ENCODE results near the gene CLASRP.

DNA sequence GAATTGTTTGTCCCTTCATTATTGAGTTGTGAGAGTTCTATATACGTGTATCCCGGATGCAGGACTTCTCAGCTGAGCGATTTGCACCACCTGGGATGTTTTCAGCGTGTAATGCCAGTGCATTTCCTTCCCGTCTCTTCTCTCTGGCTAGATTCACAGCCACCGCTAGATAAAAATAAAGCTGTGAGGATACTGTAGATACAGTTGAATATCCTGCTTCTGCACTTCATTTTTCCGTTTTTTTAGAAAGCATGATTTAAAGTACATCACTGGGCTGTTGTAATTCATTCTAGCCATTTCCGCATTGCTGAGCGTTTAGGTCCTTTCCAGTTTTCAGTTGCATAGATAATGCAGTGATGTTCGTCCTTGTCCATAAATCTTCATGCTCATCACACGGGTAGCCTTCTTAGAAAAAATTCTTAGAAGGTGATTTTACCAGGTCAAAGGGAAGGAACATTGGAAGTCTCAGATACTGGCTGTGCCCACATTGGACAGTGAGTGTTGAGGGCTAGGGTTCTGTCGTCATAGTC, 68.8 kb downstream of the CLASRP start:
- TF ChIP-seq POLR2A (IDR thresholded peaks at IDR 0.05; ENCODE audit: low read length): no peak
- no peak for TF ChIP-seq GATA1 (IDR thresholded peaks at IDR 0.05; ENCODE audit: low read depth, low read length)

Measured in erythroblast (primary cell).